SH-SY5Y (cell line): ENCODE measurements around the gene DSCAML1.

Experiments
- GATA2 ChIP-seq: IDR thresholded peaks from 2 replicates; pipeline ENCODE4 v1.6.1; 2011; ENCODE audit warnings: mild to moderate bottlenecking, low read depth, low read length
- GATA3 ChIP-seq: IDR thresholded peaks from 2 replicates; pipeline ENCODE4 v1.6.1; 2011; ENCODE audit warnings: low read depth, mild to moderate bottlenecking, low read length, moderate library complexity

The DSCAML1 gene

GRCh38 chr11:117796872-117797529 is at the start of gene DSCAML1:
Gene DSCAML1 (minus strand): TSS chr11:117797216. CDS start chr11:117797079, 137 bp downstream.
- TF ChIP-seq GATA2 (no peak), GATA3 (no peak)

GRCh38 chr11:117843666-117844484 is 46.9 kb upstream of the DSCAML1 start:
- TF ChIP-seq GATA2, result no peak
- no peak for TF ChIP-seq GATA3

- TF ChIP-seq GATA3 (no peak), GATA2 (no peak)
Observed at GRCh38 chr11:117842131-117842941, 45.3 kb upstream of the DSCAML1 start.

- TF ChIP-seq GATA2 (no peak), GATA3 (no peak)
Observed at GRCh38 chr11:117841551-117842031, 44.6 kb upstream of the DSCAML1 start.

- TF ChIP-seq GATA3, result no peak
- no peak for TF ChIP-seq GATA2
Observed at GRCh38 chr11:117840881-117841550, 44.0 kb upstream of the DSCAML1 start.

- TF ChIP-seq GATA2 (no peak), GATA3 (no peak)
Observed at GRCh38 chr11:117839936-117840813, 43.2 kb upstream of the DSCAML1 start.

- no peak for TF ChIP-seq GATA3
Observed at GRCh38 chr11:117839380-117839881, 42.4 kb upstream of the DSCAML1 start.

GRCh38 chr11:117838901-117839300 is 41.9 kb upstream of the DSCAML1 start:
- TF ChIP-seq GATA3 (no peak), GATA2 (no peak)

- TF ChIP-seq GATA3 (no peak), GATA2 (no peak)
Observed at GRCh38 chr11:117837791-117838190, 40.8 kb upstream of the DSCAML1 start.

GRCh38 chr11:117837070-117837776 is 40.2 kb upstream of the DSCAML1 start:
- TF ChIP-seq GATA2 (no peak), GATA3 (no peak)

GRCh38 chr11:117836077-117836960 is 39.3 kb upstream of the DSCAML1 start:
- TF ChIP-seq GATA2 (no peak), GATA3 (no peak)

- TF ChIP-seq GATA2 (no peak), GATA3 (no peak)
Observed at GRCh38 chr11:117835576-117835975, 38.6 kb upstream of the DSCAML1 start.
